ENCODE data around the gene BICD1.
"Not testable (repeated sequence)": the region's sequence is repeated elsewhere in the genome, so short reads cannot be mapped to it uniquely, and the experiment has no call there.

Gene BICD1

DNA sequence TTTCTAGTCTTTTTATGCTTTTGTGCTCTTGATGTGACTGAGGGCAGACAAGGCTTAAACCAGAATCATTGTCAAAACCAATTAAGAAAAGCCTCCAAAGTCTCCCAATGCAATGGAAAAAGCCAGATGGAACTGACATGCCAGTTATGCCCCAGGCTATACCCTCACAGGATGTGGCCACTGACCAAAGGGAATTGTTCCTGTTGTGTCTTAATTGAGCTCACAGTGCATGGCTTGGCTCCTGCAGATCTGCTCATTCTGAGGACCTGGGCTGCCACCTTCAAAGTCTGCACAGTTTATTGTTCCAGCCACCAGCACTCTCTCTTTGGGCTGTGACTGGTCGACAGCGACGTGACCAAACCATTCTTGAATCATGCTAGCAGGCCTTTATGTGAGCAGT is 17.1 kb upstream of the BICD1 start:
- Histone ChIP-seq H3K27me3 (ENCODE audit: insufficient read depth, low read depth, severe bottlenecking) (no peaks in the 10 kb centered on the region), H3K27ac (peak overlapping the region; percentile 40; the same call in 1 of the 2 replicates), H3K9me3 (ENCODE audit: severe bottlenecking) (no peaks in the 10 kb centered on the region), H3K4me3 (ENCODE audit: low read depth, low read length) (no peak overlapping the region), H3K36me3 (no peaks in the 10 kb centered on the region)
- no peak for TF ChIP-seq CTCF (IDR thresholded peaks at IDR 0.05; ENCODE audit: low read depth, low read length)
- DNase-seq: peak; percentile 13

GRCh38 chr12:32091696-32092095 is 15.0 kb upstream of the BICD1 start:
- no peak overlapping the region for H3K27ac ChIP-seq
- DNase-seq: no peak
- H3K27me3 ChIP-seq (ENCODE audit: insufficient read depth, low read depth, severe bottlenecking): no peaks in the 10 kb centered on the region
- H3K4me3 ChIP-seq (ENCODE audit: low read depth, low read length): no peak overlapping the region
- H3K9me3 ChIP-seq (ENCODE audit: severe bottlenecking): no peaks in the 10 kb centered on the region
- no peaks in the 10 kb centered on the region for H3K36me3 ChIP-seq
- TF ChIP-seq CTCF (IDR thresholded peaks at IDR 0.05; ENCODE audit: low read depth, low read length): no peak

GRCh38 chr12:32098112-32098511 is 8.5 kb upstream of the BICD1 start:
- Histone ChIP-seq H3K27ac (no peak overlapping the region), H3K27me3 (ENCODE audit: insufficient read depth, low read depth, severe bottlenecking) (no peaks in the 10 kb centered on the region), H3K9me3 (ENCODE audit: severe bottlenecking) (no peaks in the 10 kb centered on the region), H3K36me3 (no peaks in the 10 kb centered on the region), H3K4me3 (ENCODE audit: low read depth, low read length) (no peak overlapping the region)
- no peak for TF ChIP-seq CTCF (IDR thresholded peaks at IDR 0.05; ENCODE audit: low read depth, low read length)
- DNase-seq: no peak

GRCh38 chr12:32099275-32099674 is 7.4 kb upstream of the BICD1 start:
- H3K36me3 ChIP-seq; DNase-seq; H3K27ac ChIP-seq; H3K27me3 ChIP-seq (ENCODE audit: insufficient read depth, low read depth, severe bottlenecking); H3K9me3 ChIP-seq (ENCODE audit: severe bottlenecking); H3K4me3 ChIP-seq (ENCODE audit: low read depth, low read length): not testable (repeated sequence)

- no peak for DNase-seq
- Histone ChIP-seq H3K27ac (no peak overlapping the region), H3K36me3 (no peaks in the 10 kb centered on the region), H3K27me3 (ENCODE audit: insufficient read depth, low read depth, severe bottlenecking) (no peaks in the 10 kb centered on the region), H3K4me3 (ENCODE audit: low read depth, low read length) (no peak overlapping the region), H3K9me3 (ENCODE audit: severe bottlenecking) (no peaks in the 10 kb centered on the region)
- TF ChIP-seq CTCF (IDR thresholded peaks at IDR 0.05; ENCODE audit: low read depth, low read length): no peak
Measured at GRCh38 chr12:32100361-32100760, 6.3 kb upstream of the BICD1 start.

GRCh38 chr12:32100888-32101287 is 5.8 kb upstream of the BICD1 start:
- Histone ChIP-seq H3K27ac (no peak overlapping the region), H3K4me3 (ENCODE audit: low read depth, low read length) (no peak overlapping the region), H3K36me3 (no peaks in the 10 kb centered on the region), H3K27me3 (ENCODE audit: insufficient read depth, low read depth, severe bottlenecking) (no peaks in the 10 kb centered on the region), H3K9me3 (ENCODE audit: severe bottlenecking) (no peaks in the 10 kb centered on the region)
- no peak for DNase-seq
- TF ChIP-seq CTCF (IDR thresholded peaks at IDR 0.05; ENCODE audit: low read depth, low read length): no peak
